ENCODE data around the gene CTDNEP1. TPM values are rescaled to one million over a fixed set of nuclear protein-coding genes. Genes with fewer than 3 reads are reported as not detected.
A peak's percentile ranks its signal among the peaks of the same experiment; 100 is the strongest.

CTDNEP1 gene
- total and polyA plus RNA-seq, 12 donors, result 30.3 to 177 (median 105) TPM

DNA sequence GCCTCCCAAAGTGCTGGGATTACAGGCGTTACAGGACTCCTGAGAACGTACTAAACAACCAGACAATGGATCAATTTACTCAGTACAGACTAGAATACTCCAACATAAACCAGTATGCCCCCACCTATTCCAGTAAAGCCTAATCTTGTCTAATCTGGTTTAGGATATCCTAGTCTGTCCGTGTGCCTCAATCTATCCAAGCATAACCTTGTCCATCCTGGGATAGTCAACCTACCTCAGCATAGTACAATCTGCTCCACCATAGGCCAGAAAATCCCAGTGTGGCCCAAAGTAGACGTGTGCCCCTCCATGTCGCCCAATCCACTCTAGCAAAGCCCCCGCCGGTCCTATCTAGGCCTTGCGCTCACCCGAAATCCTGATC, 17.8 kb downstream of the CTDNEP1 start:
- TF ChIP-seq, protein P1, sequence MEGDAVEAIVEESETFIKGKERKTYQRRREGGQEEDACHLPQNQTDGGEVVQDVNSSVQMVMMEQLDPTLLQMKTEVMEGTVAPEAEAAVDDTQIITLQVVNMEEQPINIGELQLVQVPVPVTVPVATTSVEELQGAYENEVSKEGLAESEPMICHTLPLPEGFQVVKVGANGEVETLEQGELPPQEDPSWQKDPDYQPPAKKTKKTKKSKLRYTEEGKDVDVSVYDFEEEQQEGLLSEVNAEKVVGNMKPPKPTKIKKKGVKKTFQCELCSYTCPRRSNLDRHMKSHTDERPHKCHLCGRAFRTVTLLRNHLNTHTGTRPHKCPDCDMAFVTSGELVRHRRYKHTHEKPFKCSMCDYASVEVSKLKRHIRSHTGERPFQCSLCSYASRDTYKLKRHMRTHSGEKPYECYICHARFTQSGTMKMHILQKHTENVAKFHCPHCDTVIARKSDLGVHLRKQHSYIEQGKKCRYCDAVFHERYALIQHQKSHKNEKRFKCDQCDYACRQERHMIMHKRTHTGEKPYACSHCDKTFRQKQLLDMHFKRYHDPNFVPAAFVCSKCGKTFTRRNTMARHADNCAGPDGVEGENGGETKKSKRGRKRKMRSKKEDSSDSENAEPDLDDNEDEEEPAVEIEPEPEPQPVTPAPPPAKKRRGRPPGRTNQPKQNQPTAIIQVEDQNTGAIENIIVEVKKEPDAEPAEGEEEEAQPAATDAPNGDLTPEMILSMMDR (IDR thresholded peaks at IDR 0.05), result no peak
- TF ChIP-seq POLR2A (IDR thresholded peaks at IDR 0.05), result no peak
- no peak for DNase-seq
- WGBS, 4 donors, result 0 to 2% (median 0%) methylated on average over 5 to 9 of the region's 9 CpGs
- peaks cover 0 to 39% of the 10 kb centered on the region in 2 donors for H3K36me3 ChIP-seq (replicated peaks in 1 of 2)
- intact Hi-C loops (cut with DNase I), result no loop called here
- peak overlapping the region; percentile 74 to 91 (median 86) for H3K27ac ChIP-seq
- no peaks in the 10 kb centered on the region for H3K27me3 ChIP-seq
- peak overlapping the region; percentile 66 to 95 (median 76) for H3K4me3 ChIP-seq
- H3K9me3 ChIP-seq (replicated peaks in 1 of 3), result no peaks in the 10 kb centered on the region
- peaks cover 38 to 47% of the 10 kb centered on the region in 2 donors for H3K4me1 ChIP-seq (replicated peaks in 1 of 2)

DNA sequence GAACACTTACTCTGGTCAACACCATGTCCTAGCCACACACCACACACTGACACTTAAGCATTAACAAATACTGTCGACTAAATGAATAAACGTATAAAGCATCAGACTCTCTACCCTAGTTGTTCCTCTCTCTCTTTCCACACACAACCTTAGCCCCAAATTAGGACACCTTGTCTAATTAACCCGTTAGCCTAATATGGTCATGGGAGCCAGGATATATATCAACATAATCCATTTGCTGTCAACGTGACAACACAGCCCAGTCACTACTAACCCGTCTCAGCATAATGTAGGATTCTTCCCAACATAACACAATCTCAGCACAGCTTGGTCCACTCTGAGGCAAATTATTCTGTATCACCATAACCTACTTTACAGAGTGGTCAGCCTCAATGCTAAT, 19.4 kb downstream of the CTDNEP1 start:
- no peak for TF ChIP-seq POLR2A (IDR thresholded peaks at IDR 0.05)
- TF ChIP-seq, protein P1 (IDR thresholded peaks at IDR 0.05), result no peak
- Histone ChIP-seq H3K36me3 (replicated peaks in 1 of 2) (peaks cover 0 to 55% of the 10 kb centered on the region in 2 donors), H3K4me1 (replicated peaks in 1 of 2) (peaks cover 33 to 42% of the 10 kb centered on the region in 2 donors)

DNA sequence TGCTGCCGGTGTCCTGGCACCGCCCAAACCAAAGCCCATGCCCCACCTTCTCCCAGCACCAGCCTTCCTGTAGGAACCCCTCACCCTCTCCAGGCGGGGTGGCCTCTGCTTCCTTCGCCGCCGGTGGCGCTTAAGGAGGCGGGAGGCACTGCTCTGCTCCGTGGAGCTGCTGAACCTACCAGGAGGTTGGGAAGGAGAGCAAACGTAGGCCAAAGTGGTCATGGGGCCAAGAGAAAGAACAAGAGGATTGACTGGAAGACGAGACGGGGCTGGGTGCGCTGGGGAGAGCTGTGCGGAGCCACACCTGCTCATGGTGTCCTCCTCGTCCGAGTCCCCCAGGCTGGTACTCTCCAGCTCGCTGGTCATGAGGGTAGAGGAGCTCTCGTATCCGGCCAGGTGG, 22.0 kb downstream of the CTDNEP1 start:
- Histone ChIP-seq H3K4me3 (no peak overlapping the region), H3K27me3 (no peaks in the 10 kb centered on the region), H3K9me3 (replicated peaks in 1 of 3) (no peaks in the 10 kb centered on the region), H3K4me1 (replicated peaks in 1 of 2) (peaks cover 23% of the 10 kb centered on the region in 2 donors), H3K36me3 (replicated peaks in 1 of 2) (peaks cover 0 to 61% of the 10 kb centered on the region in 2 donors), H3K27ac (no peak overlapping the region)
- WGBS, 4 donors, result 90 to 95% (median 91%) methylated on average over 18 to 19 of the region's 19 CpGs
- TF ChIP-seq POLR2A (IDR thresholded peaks at IDR 0.05), result no peak
- TF ChIP-seq, protein P1 (IDR thresholded peaks at IDR 0.05), result no peak
- intact Hi-C loops (cut with DNase I), result no loop called here
- no peak for DNase-seq

More for the DNA sequence above, 19.4 kb downstream of the CTDNEP1 start:
- WGBS, 4 donors, result 65 to 81% (median 72%) methylated on average over 5 of the region's 5 CpGs
- Histone ChIP-seq H3K27ac (no peak overlapping the region), H3K27me3 (no peaks in the 10 kb centered on the region), H3K9me3 (replicated peaks in 1 of 3) (no peaks in the 10 kb centered on the region), H3K4me3 (peak overlapping the region in 1 of 4 donors; percentile 79)
- intact Hi-C loops (cut with DNase I), result no loop called here
- DNase-seq, result no peak

DNA sequence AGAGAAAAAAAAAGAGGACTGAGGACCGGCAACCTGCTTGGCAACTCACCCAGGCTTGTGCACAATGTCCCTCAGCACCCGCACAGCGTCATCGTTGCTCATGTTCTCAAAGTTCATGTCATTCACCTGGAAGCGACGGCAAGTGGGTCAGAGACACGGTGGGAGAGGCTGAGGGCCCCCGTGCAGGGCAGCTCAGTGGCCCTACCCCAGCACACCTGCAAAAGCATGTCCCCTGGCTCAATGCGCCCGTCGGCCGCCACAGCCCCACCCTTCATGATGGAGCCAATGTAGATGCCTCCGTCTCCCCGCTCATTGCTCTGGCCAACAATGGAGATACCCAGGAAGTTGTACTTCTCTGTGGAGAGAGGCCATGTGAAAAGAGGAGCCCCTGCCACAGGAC, 22.6 kb downstream of the CTDNEP1 start:
- no peak overlapping the region for H3K27ac ChIP-seq
- intact Hi-C loops (cut with DNase I), result no loop called here

More for the DNA sequence above, 22.6 kb downstream of the CTDNEP1 start:
- TF ChIP-seq, protein P1 (IDR thresholded peaks at IDR 0.05), result no peak
- TF ChIP-seq POLR2A (IDR thresholded peaks at IDR 0.05), result no peak
- H3K9me3 ChIP-seq (replicated peaks in 1 of 3), result no peaks in the 10 kb centered on the region
- no peaks in the 10 kb centered on the region for H3K27me3 ChIP-seq
- H3K4me1 ChIP-seq (replicated peaks in 1 of 2), result peaks cover 23 to 29% of the 10 kb centered on the region in 2 donors
- peaks cover 0 to 65% of the 10 kb centered on the region in 2 donors for H3K36me3 ChIP-seq (replicated peaks in 1 of 2)
- no peak for DNase-seq
- 88 to 92% (median 90%) methylated on average over 5 to 14 of the region's 14 CpGs for WGBS, 4 donors
- H3K4me3 ChIP-seq, result no peak overlapping the region
